NCI-H2029 treated with DMSO at 0.1 percent for 48 hours (cell line): ENCODE data around the gene USH1G.
"Not testable (repeated sequence)": the region's sequence is repeated elsewhere in the genome, so short reads cannot be mapped to it uniquely, and the experiment has no call there.

ENCODE experiments used
- DNase-seq: peaks from one replicate; lab custom pipeline; 2025; lab: John Stamatoyannopoulos, UW

USH1G gene

DNA sequence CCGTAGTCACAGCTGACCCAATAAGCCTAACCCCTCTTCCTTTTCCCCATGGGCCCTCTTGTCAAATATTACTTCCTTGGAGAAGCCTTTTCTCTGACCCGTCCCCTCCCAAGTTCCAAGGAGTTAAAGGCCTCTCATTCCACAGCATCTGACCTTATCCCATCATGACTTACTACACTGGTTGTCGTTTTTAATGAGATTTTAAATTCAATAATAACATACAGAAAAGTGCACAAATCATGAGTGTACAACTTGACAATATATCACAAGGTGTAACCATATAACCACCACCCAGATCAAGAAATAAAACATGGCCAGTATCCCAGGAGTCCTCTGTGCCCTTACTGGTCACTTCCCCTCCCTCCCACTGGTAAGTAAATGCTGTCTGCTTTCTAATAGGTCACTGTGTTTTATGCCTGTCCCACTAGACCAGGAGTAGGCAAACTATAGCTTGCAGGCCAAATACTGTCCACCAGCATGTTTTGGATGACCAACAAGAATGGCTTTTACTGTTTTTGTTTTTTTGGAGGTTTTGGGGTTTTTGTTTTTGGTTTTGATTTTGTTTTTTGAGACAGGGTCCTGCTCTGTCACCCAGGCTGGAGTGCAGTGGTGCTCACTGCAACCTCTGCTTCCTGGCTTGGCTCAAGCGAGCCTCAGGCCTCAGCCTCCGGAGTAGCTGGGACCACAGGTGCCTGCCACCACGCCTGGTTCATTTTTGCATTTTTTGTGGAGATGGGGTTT, 49.0 kb downstream of the USH1G start:
- no peak for DNase-seq

DNA sequence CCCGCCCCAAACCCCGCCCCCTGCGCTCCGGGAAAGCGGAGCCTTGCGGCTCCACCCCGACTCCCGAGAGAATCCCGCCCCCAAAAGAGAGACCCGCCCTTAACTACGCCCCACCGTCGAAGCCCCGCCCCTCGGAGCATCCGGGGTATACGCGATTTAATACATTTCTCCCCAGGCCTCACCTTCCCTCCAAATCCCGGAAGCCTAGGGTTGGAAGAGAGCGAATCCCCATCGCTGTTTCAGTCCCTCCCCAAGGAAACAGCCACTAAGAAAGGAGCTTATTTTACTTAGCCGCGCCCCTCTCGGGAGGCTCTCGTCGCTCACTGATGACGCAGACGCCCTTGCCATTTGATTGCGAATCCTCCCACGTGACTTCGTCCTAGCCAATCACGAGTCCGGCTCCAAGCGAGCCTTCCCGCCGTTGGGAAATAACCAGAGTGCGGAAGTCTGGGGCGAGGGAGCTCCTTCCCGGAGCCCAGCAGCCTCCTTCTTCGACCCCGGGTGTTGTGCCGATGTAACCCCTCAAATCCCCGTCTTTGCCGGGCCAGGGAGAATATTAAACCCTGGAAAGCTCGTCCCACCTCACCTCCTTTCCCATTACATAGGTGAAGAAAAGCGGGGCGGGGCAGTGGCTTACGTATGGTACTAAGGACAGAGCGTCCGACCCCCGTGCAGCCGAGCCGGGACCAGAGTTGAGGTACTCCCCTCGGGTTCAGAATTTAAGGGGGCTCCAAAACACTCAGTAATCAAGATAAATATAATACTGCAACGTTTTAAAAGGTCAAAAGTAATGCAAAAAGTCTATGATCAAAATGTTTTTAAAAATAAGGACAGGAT, 49.8 kb downstream of the USH1G start:
- DNase-seq, result peak; percentile 97

- no peak for DNase-seq
Observed at GRCh38 chr17:74872313-74873036, 50.6 kb downstream of the USH1G start, which contains the start of gene FDXR. TSS of gene FDXR (minus strand) at chr17:74872994. CDS start at chr17:74872944, 50 bp downstream.

GRCh38 chr17:74871356-74872076, 51.5 kb downstream of the USH1G start:
- DNase-seq, result no peak

DNA sequence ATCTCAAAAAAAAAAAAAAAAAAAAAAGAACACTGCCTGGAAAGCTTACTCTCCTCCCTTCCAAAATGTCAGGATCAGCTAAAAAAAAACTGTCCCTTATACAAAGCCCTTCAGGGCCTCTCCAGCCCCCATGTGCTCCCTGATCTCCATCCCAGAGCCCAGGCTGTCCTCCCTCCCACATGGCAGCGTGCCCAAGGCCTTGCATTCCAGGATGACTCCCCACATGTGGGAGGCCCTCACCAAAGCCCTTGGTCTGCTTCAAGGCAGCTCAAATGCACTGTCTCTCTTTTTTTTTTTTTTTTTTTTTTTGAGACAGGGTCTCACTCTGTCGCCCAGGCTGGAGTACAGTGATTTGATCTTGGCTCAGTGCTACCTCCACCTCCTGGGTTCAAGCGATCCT, 52.5 kb downstream of the USH1G start:
- no peak for DNase-seq

- DNase-seq, result not testable (repeated sequence)
Observed at GRCh38 chr17:74870028-74870427, 53.0 kb downstream of the USH1G start.

DNA sequence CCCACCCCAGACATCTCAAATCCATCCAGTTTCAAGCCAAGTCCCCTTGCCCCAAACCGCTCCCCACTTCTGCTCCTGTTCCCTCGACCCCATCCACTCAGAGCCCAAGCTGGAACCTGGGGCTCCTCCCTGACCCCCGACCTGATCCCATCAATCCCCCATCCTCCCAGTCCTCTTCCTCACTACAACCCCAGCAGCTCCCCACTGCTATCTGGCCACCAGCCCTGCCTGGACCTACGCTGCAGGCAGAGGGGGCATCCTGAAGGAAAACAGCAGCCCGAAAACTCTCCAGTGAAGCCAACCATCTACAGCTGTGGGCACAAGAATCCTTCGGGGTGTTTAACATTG, 54.2 kb downstream of the USH1G start:
- DNase-seq, result no peak

GRCh38 chr17:74868251-74868907, 54.7 kb downstream of the USH1G start:
- DNase-seq, result no peak

- no peak for DNase-seq
Observed at GRCh38 chr17:74866198-74866835, 56.7 kb downstream of the USH1G start.
